Mucosa of descending colon (tissue), 3 donors: Measurements from ENCODE around the gene RO60. TPM values are rescaled to one million over a fixed set of nuclear protein-coding genes. Genes with fewer than 3 reads are reported as not detected.

Source experiments
- ATAC-seq: fragments of 200-7000 bp; cut with Tn5 transposase; one replicate; pipeline ENCODE4 v1.9.1; 2020; ENCODE audit warnings: mild to moderate bottlenecking, moderate library complexity
- DNase-seq, 3 donors: peaks; one replicate each; pipeline ENCODE4 v3.0.0-alpha.2; 2020
- H3K36me3 ChIP-seq: fragments of 200-600 bp; one replicate; pipeline ENCODE4 v1.8.0; 2021; ENCODE audit warnings: low read depth, mild to moderate bottlenecking
- H3K4me1 ChIP-seq: fragments of 200-600 bp; one replicate; pipeline ENCODE4 v1.8.0; 2021; ENCODE audit warnings: low read depth, mild to moderate bottlenecking
- H3K4me3 ChIP-seq: fragments of 200-600 bp; one replicate; pipeline ENCODE4 v1.8.0; 2021; ENCODE audit warnings: mild to moderate bottlenecking
- H3K9me3 ChIP-seq: fragments of 200-600 bp; one replicate; pipeline ENCODE4 v1.8.0; 2021; ENCODE audit warnings: mild to moderate bottlenecking
- intact Hi-C, 2 donors: fragments of 100-400 bp; cut with DNase I in 1 of 2; cut with micrococcal nuclease in 1 of 2; formaldehyde crosslinking; loops; one replicate each; pipeline versions ENCODE4 v1.11.0 to v1.11.1; 2022; cut with DNase I, micrococcal nuclease
- long read RNA-seq, 2 donors: library from polyadenylated mRNA; unstranded; transcript quantifications; one replicate each; pipeline ENCODE4 v2.0.0, GENCODE V29; 2019 to 2021
- total RNA-seq, 3 donors: library from RNA; stranded (reverse); fragmentation: NEBNext Ultra II Directional in 2 of 3; extraction: Animal tissue kit (Norgen Biotek cat#: 25700) in 2 of 3; gene quantifications; one replicate each; pipeline versions ENCODE4 v1.2.1 to v1.2.4, GENCODE V29; 2021 to 2023
- TF ChIP-seq, protein P1 (sequence below): fragments of 200-600 bp; IDR thresholded peaks from one replicate; pipeline ENCODE4 v1.8.0; 2022; ENCODE audit warnings: antibody characterized with exemption, mild to moderate bottlenecking
- donor health status: DM: no; HTN: no; CAD: no; lungs with moderate emphysema.
- donor health status: DM: no; HTN: no; CAD: no.
- donor health status: DM: no; HTN: yes; CAD: no.

RO60 gene
- total RNA-seq: 10 to 100 TPM; 34.1 to 90.8 (median 43.6) TPM
- long read RNA-seq, donor 1, full-length matches to known transcripts: 43 of 55 reads
- long read RNA-seq, donor 1, partial matches to known transcripts: 3 of 55 reads
- long read RNA-seq, donor 1, other reads (novel, unspliced or antisense): 9 of 55 reads
- long read RNA-seq, donor 2, full-length matches to known transcripts: 19 of 36 reads
- long read RNA-seq, donor 2, partial matches to known transcripts: 10 of 36 reads
- long read RNA-seq, donor 2, other reads (novel, unspliced or antisense): 7 of 36 reads

DNA sequence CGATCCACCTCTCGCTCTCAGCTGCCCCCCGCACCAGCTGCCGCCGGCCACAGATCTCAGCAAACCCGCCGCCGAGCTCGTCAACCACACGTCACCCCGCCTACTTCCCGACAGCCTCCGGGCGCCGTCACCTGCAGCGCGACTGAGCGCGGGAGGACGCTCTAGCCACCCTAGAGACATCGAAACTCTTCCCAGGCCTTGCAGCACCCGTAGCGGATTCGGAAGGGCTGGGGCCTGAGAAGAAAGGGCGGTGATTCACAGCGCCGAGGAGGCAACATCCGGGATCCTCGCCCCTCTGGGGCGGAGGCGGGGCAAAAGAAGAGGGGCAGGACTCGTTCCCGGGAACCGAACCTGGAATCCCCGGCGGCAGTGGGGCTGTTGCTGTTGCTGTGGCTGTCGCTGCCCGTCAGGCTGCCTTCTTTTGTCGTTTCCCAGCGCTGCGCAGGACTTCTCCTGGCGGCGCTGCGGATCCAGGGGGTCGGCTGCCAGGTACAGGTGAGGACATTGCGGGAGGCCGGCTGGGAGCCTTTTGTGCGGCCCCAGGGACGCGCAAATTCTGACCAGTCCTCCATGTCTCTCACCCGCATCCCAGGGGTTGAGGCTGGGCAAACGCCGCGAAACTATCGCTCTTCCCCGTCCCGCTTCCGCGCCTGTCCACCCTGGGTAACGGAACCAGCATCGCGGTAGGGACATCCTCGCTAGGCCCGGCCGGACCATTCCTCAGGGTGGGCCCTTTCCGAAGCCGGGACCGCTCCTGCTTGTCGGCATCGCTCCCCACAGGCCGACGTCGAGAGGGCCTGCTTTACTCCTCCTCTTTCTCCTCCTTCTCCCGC is at the start of gene RO60, which contains the start of gene UCHL5:
TSS of gene RO60 (plus strand) at position 331 of the 833 bp plus-strand sequence. CDS start 9,443 bp downstream, outside the sequence.
TSS of gene UCHL5 (minus strand) at position 79 of the 833 bp plus-strand sequence. CDS start 100 bp downstream, outside the sequence.
- ATAC-seq: peak; percentile 96
- TF ChIP-seq, protein P1, sequence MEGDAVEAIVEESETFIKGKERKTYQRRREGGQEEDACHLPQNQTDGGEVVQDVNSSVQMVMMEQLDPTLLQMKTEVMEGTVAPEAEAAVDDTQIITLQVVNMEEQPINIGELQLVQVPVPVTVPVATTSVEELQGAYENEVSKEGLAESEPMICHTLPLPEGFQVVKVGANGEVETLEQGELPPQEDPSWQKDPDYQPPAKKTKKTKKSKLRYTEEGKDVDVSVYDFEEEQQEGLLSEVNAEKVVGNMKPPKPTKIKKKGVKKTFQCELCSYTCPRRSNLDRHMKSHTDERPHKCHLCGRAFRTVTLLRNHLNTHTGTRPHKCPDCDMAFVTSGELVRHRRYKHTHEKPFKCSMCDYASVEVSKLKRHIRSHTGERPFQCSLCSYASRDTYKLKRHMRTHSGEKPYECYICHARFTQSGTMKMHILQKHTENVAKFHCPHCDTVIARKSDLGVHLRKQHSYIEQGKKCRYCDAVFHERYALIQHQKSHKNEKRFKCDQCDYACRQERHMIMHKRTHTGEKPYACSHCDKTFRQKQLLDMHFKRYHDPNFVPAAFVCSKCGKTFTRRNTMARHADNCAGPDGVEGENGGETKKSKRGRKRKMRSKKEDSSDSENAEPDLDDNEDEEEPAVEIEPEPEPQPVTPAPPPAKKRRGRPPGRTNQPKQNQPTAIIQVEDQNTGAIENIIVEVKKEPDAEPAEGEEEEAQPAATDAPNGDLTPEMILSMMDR: no peak
- H3K4me1 ChIP-seq: peaks cover 19% of the 10 kb centered on the region
- intact Hi-C loops: loop anchor here in 1 of 2 donors (5.0 kb wide), 1 partner anchor 43 kb away; no protein-coding TSS in a partner anchor
- H3K4me3 ChIP-seq: peak within 1 kb of the TSS; percentile 71
- peak; percentile 96 to 98 (median 97) for DNase-seq
- no peaks in the 10 kb centered on the region for H3K9me3 ChIP-seq
- no peaks in the 10 kb centered on the region for H3K36me3 ChIP-seq

DNA sequence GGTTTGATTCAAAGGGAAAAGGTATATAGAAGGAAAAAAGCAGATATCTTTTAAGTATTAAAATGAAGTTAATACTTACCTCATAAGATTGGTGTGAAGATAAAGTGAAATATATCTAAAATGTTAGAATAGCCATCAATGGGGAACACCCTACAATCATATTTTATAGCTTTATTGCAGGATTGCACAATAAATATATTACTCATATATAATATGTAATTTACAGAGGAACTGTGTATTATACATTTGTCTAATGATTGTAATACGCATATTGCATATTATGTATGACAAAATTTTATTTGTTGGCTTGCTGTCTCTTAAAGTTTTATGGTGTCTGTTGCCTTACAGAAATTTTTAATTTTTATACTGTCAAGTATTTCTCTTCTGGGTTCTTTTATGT is 48.0 kb upstream of the RO60 start:
- ATAC-seq (peak; percentile 55), DNase-seq (no peak)
- intact Hi-C loops: loop anchor here (10.0 kb wide), 2 partner anchors 197 to 537 kb away; no protein-coding TSS in a partner anchor
- no peak overlapping the region for H3K4me3 ChIP-seq
- H3K4me1 ChIP-seq: peaks cover 12% of the 10 kb centered on the region
- H3K36me3 ChIP-seq: no peaks in the 10 kb centered on the region
- TF ChIP-seq, protein P1: no peak
- H3K9me3 ChIP-seq: no peaks in the 10 kb centered on the region

DNA sequence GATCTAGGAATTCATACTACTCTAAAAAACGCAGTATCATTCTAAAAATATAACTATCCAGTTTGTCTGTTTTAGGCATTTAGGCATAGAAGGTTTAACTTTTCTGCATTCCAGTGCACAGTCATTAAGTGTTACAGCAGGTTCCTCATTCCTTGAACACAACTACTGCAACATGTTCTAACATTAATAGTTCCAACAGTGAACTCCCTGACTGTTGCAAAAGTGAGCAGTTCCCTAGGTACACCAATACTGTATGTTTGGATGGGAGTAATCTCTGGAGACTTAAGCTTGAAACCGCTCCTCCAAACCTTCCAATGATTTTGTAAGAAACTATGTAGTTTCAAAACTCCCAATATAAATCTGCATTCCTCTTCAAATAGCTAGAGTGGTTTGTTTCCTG is 46.4 kb upstream of the RO60 start:
- TF ChIP-seq, protein P1: no peak
- Histone ChIP-seq H3K36me3 (no peaks in the 10 kb centered on the region), H3K4me1 (peaks cover 12% of the 10 kb centered on the region), H3K4me3 (no peak overlapping the region), H3K9me3 (no peaks in the 10 kb centered on the region)
- intact Hi-C loops: loop anchor here (10.0 kb wide), 2 partner anchors 198 to 538 kb away; no protein-coding TSS in a partner anchor
- DNase-seq: no peak
- no peak for ATAC-seq

DNA sequence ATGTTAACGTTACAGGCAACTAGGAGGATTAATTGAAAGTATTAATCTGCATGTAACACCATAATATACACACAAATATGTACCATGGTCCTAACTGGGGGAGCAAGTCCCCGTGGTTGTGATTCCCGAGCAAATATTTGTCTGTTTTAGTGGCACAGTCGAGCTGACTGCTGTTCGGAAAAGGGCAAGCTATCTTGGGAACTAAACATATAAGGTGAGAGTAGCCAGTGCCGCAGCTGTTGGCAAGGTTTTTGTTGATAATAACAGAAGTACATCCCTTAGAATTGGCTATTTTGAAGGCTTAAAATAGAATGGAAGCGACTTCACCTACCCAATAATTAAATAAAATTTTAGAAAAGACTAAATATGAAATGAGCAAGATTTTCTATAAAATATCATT is 45.7 kb upstream of the RO60 start:
- intact Hi-C loops: loop anchor here (10.0 kb wide), 2 partner anchors 199 to 539 kb away; no protein-coding TSS in a partner anchor
- no peak overlapping the region for H3K4me3 ChIP-seq
- no peaks in the 10 kb centered on the region for H3K36me3 ChIP-seq
- ATAC-seq (no peak), DNase-seq (no peak)
- TF ChIP-seq, protein P1: no peak
- H3K4me1 ChIP-seq: peaks cover 8% of the 10 kb centered on the region
- no peaks in the 10 kb centered on the region for H3K9me3 ChIP-seq

DNA sequence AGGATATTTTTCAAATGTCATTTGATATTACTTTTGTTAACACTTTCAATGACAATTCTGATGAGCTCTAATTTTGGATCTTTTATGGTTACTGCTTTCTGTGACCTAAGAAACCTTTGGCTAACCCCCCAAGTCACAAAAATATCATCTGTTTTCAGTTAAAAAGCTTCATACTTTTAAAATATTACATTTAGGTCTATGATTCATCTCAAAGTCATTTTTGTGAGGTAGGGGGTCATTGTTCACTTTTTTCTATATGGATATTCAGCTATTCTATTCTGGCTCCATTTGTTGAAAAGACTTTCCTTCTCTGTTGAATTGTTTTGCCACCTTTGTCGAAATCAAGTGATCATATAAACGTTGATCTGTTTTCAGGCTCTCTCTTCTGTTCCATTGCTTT is 45.0 kb upstream of the RO60 start:
- intact Hi-C loops: loop anchor here (10.0 kb wide), 2 partner anchors 200 to 540 kb away; no protein-coding TSS in a partner anchor
- TF ChIP-seq, protein P1: no peak
- no peak for ATAC-seq
- no peak overlapping the region for H3K4me3 ChIP-seq
- no peaks in the 10 kb centered on the region for H3K36me3 ChIP-seq
- no peaks in the 10 kb centered on the region for H3K9me3 ChIP-seq
- no peak for DNase-seq
- H3K4me1 ChIP-seq: peaks cover 3% of the 10 kb centered on the region
